Liver (tissue), 3 donors: ENCODE measurements around the gene FRZB.

ENCODE experiments used
- CTCF ChIP-seq: fragments of 150-350 bp; IDR thresholded peaks from 2 replicates; pipeline ENCODE4 v1.5.1; 2017; ENCODE audit warnings: improper control_type of control experiment, low read depth, low read length; ENCODE audit not compliant: missing input control
- HNF4A ChIP-seq, 2 donors: conservative IDR thresholded peaks; 2 replicates each; pipeline ENCODE4 v1.6.1; 2016; ENCODE audit warnings: antibody characterized with exemption in 2 of 2, mild to moderate bottlenecking in 2 of 2
- RAD21 ChIP-seq, 2 donors: IDR thresholded peaks; 2 replicates each; pipeline ENCODE4 v1.6.1; 2016; ENCODE audit warnings: antibody characterized with exemption in 2 of 2, mild to moderate bottlenecking in 2 of 2
- SP1 ChIP-seq: IDR thresholded peaks from 2 replicates; pipeline ENCODE4 v1.6.1; 2018; ENCODE audit warnings: antibody characterized with exemption, mild to moderate bottlenecking
- TAF1 ChIP-seq: conservative IDR thresholded peaks from 2 replicates; pipeline ENCODE4 v1.6.1; 2016; ENCODE audit warnings: antibody characterized with exemption, mild to moderate bottlenecking
- donor health status: healthy.
- donor health status: healthy.

GRCh38 chr2:182824056-182824766, 42.2 kb downstream of the FRZB start:
- no peak for TF ChIP-seq CTCF
- no peak for TF ChIP-seq RAD21 (IDR thresholded peaks at IDR 0.05)
- no peak for TF ChIP-seq TAF1
- TF ChIP-seq SP1, result no peak
- no peak for TF ChIP-seq HNF4A (conservative IDR thresholded peaks at IDR 0.05)
